HEK293 (cell line): ENCODE results near the gene ARHGAP6.

ENCODE experiments used
- CTCF ChIA-PET: fragments of 350-600 bp; formaldehyde crosslinking; extraction: SDS; loops from one replicate; lab custom pipeline; 2021; ENCODE audit warnings: antibody characterized with exemption; lab: Yijun Ruan, JAX
- POLR2A ChIA-PET: fragments of 300-600 bp; formaldehyde crosslinking; extraction: SDS; loops from one replicate; lab custom pipeline; 2020; ENCODE audit warnings: antibody characterized with exemption, inconsistent platforms; lab: Yijun Ruan, JAX
- H3K27ac ChIP-seq: fragments of 200-500 bp; sonication (Bioruptor generic); 2 replicates; pipeline ENCODE4 v1.5.1; 2014; ENCODE audit warnings: low read depth, low read length, control low read depth, inconsistent platforms; ENCODE audit errors: extremely low read depth
- H3K36me3 ChIP-seq, 2 experiments: fragments of 200-500 bp in 1 of 2; sonication (Bioruptor generic) in 1 of 2; 1 replicate in 1 of 2; 2 replicates in 1 of 2; pipeline ENCODE4 v1.5.1; 2014 to 2017; ENCODE audit warnings: inconsistent platforms in 2 of 2, low read length in 2 of 2; ENCODE audit not compliant: control insufficient read depth in 2 of 2, insufficient read depth in 1 of 2
- H3K4me1 ChIP-seq: fragments of 200-500 bp; sonication (Bioruptor generic); 2 replicates; pipeline ENCODE4 v1.5.1; 2014; ENCODE audit warnings: mild to moderate bottlenecking, low read length, inconsistent platforms; ENCODE audit not compliant: control insufficient read depth, insufficient read depth
- H3K4me3 ChIP-seq: 2 replicates; pipeline ENCODE4 v1.5.1; 2011; ENCODE audit warnings: low read depth, mild to moderate bottlenecking, control low read depth, low read length, moderate library complexity
- H3K9me3 ChIP-seq: fragments of 200-500 bp; sonication (Bioruptor generic); 2 replicates; pipeline ENCODE4 v1.5.1; 2014; ENCODE audit warnings: low read depth, low read length, inconsistent platforms; ENCODE audit not compliant: control insufficient read depth, insufficient read depth
- KLF9 ChIP-seq: fragments of 450-650 bp; formaldehyde crosslinking; IDR thresholded peaks from 2 replicates; pipeline ENCODE4 v1.5.1; 2016; ENCODE audit warnings: missing biosample characterization, missing genetic modification characterization, low read depth
- PATZ1 ChIP-seq: fragments of 450-650 bp; formaldehyde crosslinking; IDR thresholded peaks from 2 replicates; pipeline ENCODE4 v1.5.1; 2016; ENCODE audit warnings: missing biosample characterization, missing genetic modification characterization
- SP2 ChIP-seq: fragments of 450-650 bp; formaldehyde crosslinking; IDR thresholded peaks from 2 replicates; pipeline ENCODE4 v1.5.1; 2016; ENCODE audit warnings: missing biosample characterization, missing genetic modification characterization
- SP3 ChIP-seq: fragments of 450-650 bp; formaldehyde crosslinking; IDR thresholded peaks from 2 replicates; pipeline ENCODE4 v1.5.1; 2016; ENCODE audit warnings: missing biosample characterization, missing genetic modification characterization
- WT1 ChIP-seq: fragments of 450-650 bp; formaldehyde crosslinking; IDR thresholded peaks from 2 replicates; pipeline ENCODE4 v1.5.1; 2016; ENCODE audit warnings: missing biosample characterization, missing genetic modification characterization
- ZBTB10 ChIP-seq: fragments of 450-650 bp; formaldehyde crosslinking; IDR thresholded peaks from 2 replicates; pipeline ENCODE4 v1.5.1; 2016; ENCODE audit warnings: missing biosample characterization, missing genetic modification characterization
- ZBTB26 ChIP-seq: fragments of 450-650 bp; formaldehyde crosslinking; optimal IDR thresholded peaks from 2 replicates; pipeline ENCODE3; 2016; ENCODE audit warnings: missing biosample characterization, mild to moderate bottlenecking, missing genetic modification characterization
- ZNF10 ChIP-seq: fragments of 450-650 bp; formaldehyde crosslinking; IDR thresholded peaks from 2 replicates; pipeline ENCODE4 v1.5.1; 2017; ENCODE audit warnings: missing biosample characterization, missing genetic modification characterization
- ZNF248 ChIP-seq: fragments of 450-650 bp; formaldehyde crosslinking; IDR thresholded peaks from 2 replicates; pipeline ENCODE4 v1.5.1; 2017; ENCODE audit warnings: missing biosample characterization, missing genetic modification characterization
- ZNF362 ChIP-seq: fragments of 450-650 bp; formaldehyde crosslinking; IDR thresholded peaks from 2 replicates; pipeline ENCODE4 v1.5.1; 2016; ENCODE audit warnings: missing biosample characterization, missing genetic modification characterization
- ZNF404 ChIP-seq: fragments of 450-650 bp; formaldehyde crosslinking; IDR thresholded peaks from 2 replicates; pipeline ENCODE4 v1.5.1; 2017; ENCODE audit warnings: missing biosample characterization, missing genetic modification characterization
- ZNF423 ChIP-seq: fragments of 450-650 bp; formaldehyde crosslinking; IDR thresholded peaks from 2 replicates; pipeline ENCODE4 v1.5.1; 2016; ENCODE audit warnings: missing biosample characterization, missing genetic modification characterization
- ZNF501 ChIP-seq: fragments of 450-650 bp; formaldehyde crosslinking; IDR thresholded peaks from 2 replicates; pipeline ENCODE4 v1.5.1; 2016; ENCODE audit warnings: missing biosample characterization, missing genetic modification characterization
- ZNF596 ChIP-seq: fragments of 450-650 bp; IDR thresholded peaks from 2 replicates; pipeline ENCODE4 v1.5.0; 2018; ENCODE audit warnings: missing biosample characterization, mild to moderate bottlenecking, missing genetic modification characterization, moderate library complexity
- ZNF664 ChIP-seq: fragments of 450-650 bp; formaldehyde crosslinking; IDR thresholded peaks from 2 replicates; pipeline ENCODE4 v1.5.1; 2016; ENCODE audit warnings: missing biosample characterization, missing genetic modification characterization
- ZNF701 ChIP-seq: fragments of 450-650 bp; formaldehyde crosslinking; IDR thresholded peaks from 2 replicates; pipeline ENCODE4 v1.5.1; 2016; ENCODE audit warnings: missing biosample characterization, missing genetic modification characterization
- ZNF837 ChIP-seq: fragments of 450-650 bp; formaldehyde crosslinking; IDR thresholded peaks from 2 replicates; pipeline ENCODE4 v1.5.1; 2016; ENCODE audit warnings: missing biosample characterization, missing genetic modification characterization
- TF ChIP-seq, protein P1 (sequence below): fragments of 450-650 bp; formaldehyde crosslinking; IDR thresholded peaks from 2 replicates; pipeline ENCODE4 v1.5.1; 2016; ENCODE audit warnings: missing biosample characterization, missing genetic modification characterization
- TF ChIP-seq, protein P2 (sequence below): fragments of 450-650 bp; formaldehyde crosslinking; IDR thresholded peaks from 2 replicates; pipeline ENCODE4 v1.5.1; 2017; ENCODE audit warnings: missing biosample characterization, missing genetic modification characterization

ARHGAP6 gene

DNA sequence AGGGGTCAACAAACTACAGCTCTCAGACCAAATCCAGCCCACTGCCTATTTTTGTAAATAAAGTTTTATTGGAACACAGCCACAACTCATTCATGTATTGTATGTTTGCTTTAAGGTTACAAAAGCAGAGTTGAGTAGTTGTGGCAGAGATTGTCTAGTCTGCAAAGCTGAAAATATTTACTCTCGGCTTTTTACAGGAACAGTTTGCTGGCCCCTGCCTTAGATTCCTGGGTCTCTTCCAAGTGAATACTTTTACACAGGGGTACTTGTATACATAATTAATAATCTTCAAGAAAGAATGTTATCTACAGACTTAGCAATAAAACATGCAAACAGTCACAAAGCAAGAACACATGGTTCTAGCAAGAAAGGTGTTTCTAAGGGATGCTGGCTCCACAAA is 218.3 kb downstream of the ARHGAP6 start:
- TF ChIP-seq ZBTB26 (no peak), KLF9 (tag by site-specific recombination) (no peak), ZNF664 (tag by site-specific recombination) (no peak), ZNF423 (tag by site-specific recombination) (no peak), ZNF501 (tag by site-specific recombination) (no peak), ZNF248 (tag by site-specific recombination) (no peak), ZNF837 (tag by site-specific recombination) (no peak), ZBTB10 (tag by site-specific recombination) (no peak), ZNF596 (no peak), SP3 (tag by site-specific recombination) (no peak), WT1 (tag by site-specific recombination) (no peak), PATZ1 (tag by site-specific recombination) (no peak), SP2 (tag by site-specific recombination) (no peak), ZNF362 (no peak), ZNF701 (tag by site-specific recombination) (no peak), ZNF404 (tag by site-specific recombination) (no peak), ZNF10 (no peak)
- TF ChIP-seq, protein P1, sequence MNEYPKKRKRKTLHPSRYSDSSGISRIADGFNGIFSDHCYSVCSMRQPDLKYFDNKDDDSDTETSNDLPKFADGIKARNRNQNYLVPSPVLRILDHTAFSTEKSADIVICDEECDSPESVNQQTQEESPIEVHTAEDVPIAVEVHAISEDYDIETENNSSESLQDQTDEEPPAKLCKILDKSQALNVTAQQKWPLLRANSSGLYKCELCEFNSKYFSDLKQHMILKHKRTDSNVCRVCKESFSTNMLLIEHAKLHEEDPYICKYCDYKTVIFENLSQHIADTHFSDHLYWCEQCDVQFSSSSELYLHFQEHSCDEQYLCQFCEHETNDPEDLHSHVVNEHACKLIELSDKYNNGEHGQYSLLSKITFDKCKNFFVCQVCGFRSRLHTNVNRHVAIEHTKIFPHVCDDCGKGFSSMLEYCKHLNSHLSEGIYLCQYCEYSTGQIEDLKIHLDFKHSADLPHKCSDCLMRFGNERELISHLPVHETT (tag by site-specific recombination), result no peak
- TF ChIP-seq, protein P2, sequence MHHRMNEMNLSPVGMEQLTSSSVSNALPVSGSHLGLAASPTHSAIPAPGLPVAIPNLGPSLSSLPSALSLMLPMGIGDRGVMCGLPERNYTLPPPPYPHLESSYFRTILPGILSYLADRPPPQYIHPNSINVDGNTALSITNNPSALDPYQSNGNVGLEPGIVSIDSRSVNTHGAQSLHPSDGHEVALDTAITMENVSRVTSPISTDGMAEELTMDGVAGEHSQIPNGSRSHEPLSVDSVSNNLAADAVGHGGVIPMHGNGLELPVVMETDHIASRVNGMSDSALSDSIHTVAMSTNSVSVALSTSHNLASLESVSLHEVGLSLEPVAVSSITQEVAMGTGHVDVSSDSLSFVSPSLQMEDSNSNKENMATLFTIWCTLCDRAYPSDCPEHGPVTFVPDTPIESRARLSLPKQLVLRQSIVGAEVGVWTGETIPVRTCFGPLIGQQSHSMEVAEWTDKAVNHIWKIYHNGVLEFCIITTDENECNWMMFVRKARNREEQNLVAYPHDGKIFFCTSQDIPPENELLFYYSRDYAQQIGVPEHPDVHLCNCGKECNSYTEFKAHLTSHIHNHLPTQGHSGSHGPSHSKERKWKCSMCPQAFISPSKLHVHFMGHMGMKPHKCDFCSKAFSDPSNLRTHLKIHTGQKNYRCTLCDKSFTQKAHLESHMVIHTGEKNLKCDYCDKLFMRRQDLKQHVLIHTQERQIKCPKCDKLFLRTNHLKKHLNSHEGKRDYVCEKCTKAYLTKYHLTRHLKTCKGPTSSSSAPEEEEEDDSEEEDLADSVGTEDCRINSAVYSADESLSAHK (tag by site-specific recombination), result no peak
- no peaks in the 10 kb centered on the region for H3K9me3 ChIP-seq
- H3K27ac ChIP-seq, result no peak overlapping the region
- H3K4me1 ChIP-seq, result no peaks in the 10 kb centered on the region
- H3K36me3 ChIP-seq, result no peaks in the 10 kb centered on the region
- H3K4me3 ChIP-seq, result no peak overlapping the region
- ChIA-PET CTCF (no interaction called here), POLR2A (no interaction called here)
